ENCODE measurements around the gene GRIP2.

GRIP2 gene

DNA sequence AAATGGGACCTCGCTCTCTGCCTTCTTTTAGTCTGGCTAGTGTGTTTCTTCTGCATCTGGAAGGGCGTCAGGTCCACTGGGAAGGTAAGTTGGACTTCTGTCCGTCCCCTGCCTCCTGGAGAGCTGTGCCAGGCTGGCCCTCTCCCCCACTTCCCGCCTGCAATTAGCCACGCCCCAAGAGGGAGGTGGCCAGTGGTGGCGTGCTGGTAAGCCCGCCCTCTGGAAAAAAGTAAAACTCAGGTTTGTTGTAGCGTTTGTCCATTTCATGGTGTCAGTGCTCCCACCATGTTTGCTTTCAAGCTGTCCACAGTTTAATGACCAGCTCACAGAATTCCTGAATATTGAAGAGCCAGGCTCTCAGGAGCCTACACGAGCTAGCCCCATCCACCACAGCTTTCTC lies 82.1 kb downstream of the GRIP2 start:
- H3K27ac Mint-ChIP-seq, result peak overlapping the region; percentile 93
- H3K4me1 Mint-ChIP-seq, result peaks cover 53% of the 10 kb centered on the region
- H3K4me3 Mint-ChIP-seq, result peak overlapping the region; percentile 30
- DNase-seq, result peak; percentile 57
- TF ChIP-seq, protein P1, sequence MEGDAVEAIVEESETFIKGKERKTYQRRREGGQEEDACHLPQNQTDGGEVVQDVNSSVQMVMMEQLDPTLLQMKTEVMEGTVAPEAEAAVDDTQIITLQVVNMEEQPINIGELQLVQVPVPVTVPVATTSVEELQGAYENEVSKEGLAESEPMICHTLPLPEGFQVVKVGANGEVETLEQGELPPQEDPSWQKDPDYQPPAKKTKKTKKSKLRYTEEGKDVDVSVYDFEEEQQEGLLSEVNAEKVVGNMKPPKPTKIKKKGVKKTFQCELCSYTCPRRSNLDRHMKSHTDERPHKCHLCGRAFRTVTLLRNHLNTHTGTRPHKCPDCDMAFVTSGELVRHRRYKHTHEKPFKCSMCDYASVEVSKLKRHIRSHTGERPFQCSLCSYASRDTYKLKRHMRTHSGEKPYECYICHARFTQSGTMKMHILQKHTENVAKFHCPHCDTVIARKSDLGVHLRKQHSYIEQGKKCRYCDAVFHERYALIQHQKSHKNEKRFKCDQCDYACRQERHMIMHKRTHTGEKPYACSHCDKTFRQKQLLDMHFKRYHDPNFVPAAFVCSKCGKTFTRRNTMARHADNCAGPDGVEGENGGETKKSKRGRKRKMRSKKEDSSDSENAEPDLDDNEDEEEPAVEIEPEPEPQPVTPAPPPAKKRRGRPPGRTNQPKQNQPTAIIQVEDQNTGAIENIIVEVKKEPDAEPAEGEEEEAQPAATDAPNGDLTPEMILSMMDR (IDR thresholded peaks at IDR 0.05), result no peak
- peaks cover 35% of the 10 kb centered on the region for H3K36me3 Mint-ChIP-seq (ENCODE audit: low read depth)
- no peaks in the 10 kb centered on the region for H3K9me3 Mint-ChIP-seq
- peaks cover 3% of the 10 kb centered on the region for H3K27me3 Mint-ChIP-seq (ENCODE audit: low read depth, poor library complexity)

DNA sequence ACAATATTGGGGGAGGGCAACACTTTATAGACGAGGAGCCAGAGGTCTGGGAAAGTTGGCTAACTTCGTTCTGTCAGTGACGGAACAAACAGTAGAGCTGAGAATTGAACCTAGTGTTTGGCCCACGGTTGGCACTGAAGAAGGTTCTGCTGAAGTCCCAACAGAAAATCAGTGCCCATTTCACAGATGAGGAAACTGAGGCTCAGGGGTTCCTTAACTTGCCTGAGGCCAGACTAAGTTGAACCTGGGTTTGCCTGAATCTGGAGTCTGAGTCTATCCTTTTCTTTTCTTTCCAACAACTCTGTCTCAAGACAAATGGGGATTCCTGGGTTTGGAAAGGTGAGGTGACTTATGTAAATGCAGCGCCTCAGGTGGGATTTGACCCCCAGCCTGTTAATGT lies 82.7 kb downstream of the GRIP2 start:
- Mint-ChIP-seq H3K4me3 (no peak overlapping the region), H3K9me3 (no peaks in the 10 kb centered on the region), H3K36me3 (ENCODE audit: low read depth) (peaks cover 30% of the 10 kb centered on the region), H3K4me1 (peaks cover 53% of the 10 kb centered on the region), H3K27ac (peak overlapping the region; percentile 93), H3K27me3 (ENCODE audit: low read depth, poor library complexity) (peaks cover 4% of the 10 kb centered on the region)
- TF ChIP-seq, protein P1 (IDR thresholded peaks at IDR 0.05), result no peak
- DNase-seq, result no peak

DNA sequence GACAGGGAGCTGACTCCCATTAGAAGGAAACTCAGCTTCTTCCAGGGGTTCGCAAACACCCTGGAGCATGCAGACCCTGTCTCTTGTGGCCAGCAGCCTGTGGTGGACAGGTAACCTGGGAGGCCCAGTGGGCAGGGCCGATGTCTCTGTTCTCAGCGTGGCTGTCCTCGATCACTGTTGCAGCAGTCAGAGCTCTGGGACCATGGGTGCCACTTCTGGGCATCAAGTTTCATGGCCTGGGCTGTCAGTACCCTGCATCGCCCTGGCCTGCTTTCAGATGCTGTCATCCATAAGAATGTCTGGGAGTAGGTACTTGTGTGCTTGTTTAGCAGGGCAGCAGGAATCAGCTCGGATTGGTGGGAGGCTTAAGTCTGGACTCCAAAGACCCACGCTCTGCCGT lies 83.3 kb downstream of the GRIP2 start:
- TF ChIP-seq, protein P1 (IDR thresholded peaks at IDR 0.05), result no peak
- Mint-ChIP-seq H3K27ac (no peak overlapping the region), H3K4me1 (peaks cover 54% of the 10 kb centered on the region), H3K27me3 (ENCODE audit: low read depth, poor library complexity) (peaks cover 6% of the 10 kb centered on the region), H3K9me3 (no peaks in the 10 kb centered on the region), H3K36me3 (ENCODE audit: low read depth) (peaks cover 34% of the 10 kb centered on the region), H3K4me3 (no peak overlapping the region)
- no peak for DNase-seq

DNA sequence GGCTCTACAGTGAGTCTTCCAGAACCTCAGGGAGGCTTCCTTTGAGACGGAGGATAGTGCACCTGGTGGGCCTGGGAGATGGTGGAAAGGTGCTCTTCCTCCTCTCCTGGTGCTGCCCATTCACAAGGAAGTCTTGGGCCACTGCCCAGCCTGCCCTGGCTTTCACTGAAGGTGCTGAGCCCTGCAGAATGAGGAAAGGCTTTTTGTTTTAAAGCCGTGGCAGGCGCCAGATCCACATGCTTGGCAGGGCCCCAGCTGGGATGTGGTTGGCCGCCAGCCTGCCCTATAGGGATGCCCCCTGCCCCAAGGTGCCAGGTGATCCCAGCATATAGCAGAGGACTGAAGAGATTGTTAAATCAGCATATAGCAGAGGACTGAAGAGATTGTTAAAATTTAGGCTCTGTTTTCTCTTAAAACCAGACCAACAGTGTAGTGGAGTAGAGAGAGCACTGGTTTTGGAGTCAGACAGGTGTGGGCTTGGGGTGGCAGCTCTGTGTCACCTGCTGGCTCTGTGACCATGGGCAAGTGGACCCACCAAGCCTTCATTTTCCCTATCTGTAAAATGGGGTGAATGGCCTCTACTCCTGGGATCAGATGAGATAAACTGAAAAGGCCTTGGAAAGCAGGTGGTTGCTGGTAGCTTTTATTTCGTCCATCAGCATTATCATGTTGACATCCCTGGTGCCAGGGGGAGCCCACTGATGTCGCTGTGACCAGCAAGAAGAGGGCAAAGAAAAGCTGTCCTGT lies 84.4 kb downstream of the GRIP2 start:
- no peak overlapping the region for H3K4me3 Mint-ChIP-seq
- DNase-seq, result no peak
- H3K36me3 Mint-ChIP-seq (ENCODE audit: low read depth), result peaks cover 43% of the 10 kb centered on the region
- H3K27ac Mint-ChIP-seq, result no peak overlapping the region
- H3K4me1 Mint-ChIP-seq, result peaks cover 62% of the 10 kb centered on the region
- TF ChIP-seq, protein P1 (IDR thresholded peaks at IDR 0.05), result no peak
- H3K9me3 Mint-ChIP-seq, result no peaks in the 10 kb centered on the region
- H3K27me3 Mint-ChIP-seq (ENCODE audit: low read depth, poor library complexity), result peaks cover 6% of the 10 kb centered on the region

DNA sequence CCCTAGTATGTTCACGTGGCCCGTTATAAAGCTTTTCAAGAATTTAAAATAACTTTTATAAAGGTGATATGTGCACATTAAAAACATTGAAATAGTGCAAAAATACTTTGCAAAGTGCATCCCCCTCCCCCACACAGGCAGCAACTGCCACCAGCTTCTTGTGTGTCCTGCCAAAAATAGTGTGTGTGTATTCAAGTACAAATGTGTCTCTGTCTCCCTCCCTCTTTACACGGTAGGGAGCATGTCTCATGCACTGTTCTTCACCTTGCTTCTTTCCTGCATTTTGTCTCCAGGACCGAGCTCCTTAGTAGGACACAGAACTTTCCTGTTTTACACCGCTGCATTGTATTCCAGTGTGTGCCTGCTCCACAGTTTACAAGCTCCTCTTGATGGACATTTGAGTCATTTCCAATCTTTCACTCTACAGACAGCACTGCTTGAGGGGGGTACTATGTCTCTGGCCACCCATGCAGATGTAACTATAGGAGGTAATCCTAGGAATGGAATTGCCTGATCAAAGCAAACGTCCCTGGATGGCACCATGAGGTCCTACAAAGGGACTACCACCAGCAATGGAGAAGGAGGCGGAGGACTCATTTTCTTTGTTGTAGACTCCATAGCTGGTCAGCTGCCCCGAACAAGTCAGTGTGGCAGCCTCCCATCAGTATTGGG lies 85.4 kb downstream of the GRIP2 start:
- Mint-ChIP-seq H3K27ac (no peak overlapping the region), H3K4me3 (no peak overlapping the region), H3K4me1 (peaks cover 55% of the 10 kb centered on the region)

More for the DNA sequence above, 85.4 kb downstream of the GRIP2 start:
- Mint-ChIP-seq H3K36me3 (ENCODE audit: low read depth) (peaks cover 34% of the 10 kb centered on the region), H3K9me3 (no peaks in the 10 kb centered on the region), H3K27me3 (ENCODE audit: low read depth, poor library complexity) (peaks cover 6% of the 10 kb centered on the region)
- TF ChIP-seq, protein P1 (IDR thresholded peaks at IDR 0.05), result no peak
- no peak for DNase-seq
